Nasal cavity respiratory epithelium epithelial cell of viscerocranial mucosa (primary cell): ENCODE data around the gene PLPP4. TPM values are rescaled to one million over a fixed set of nuclear protein-coding genes. Genes with fewer than 3 reads are reported as not detected.

Experiments used
- total RNA-seq: library from RNA; depleted of rRNA; stranded (reverse); fragments of >200 nt; gene quantifications from 2 replicates; pipeline ENCODE4 v1.2.3, GENCODE V29; 2014

Gene PLPP4
- total RNA-seq, result 0.34 and 0.93 TPM in 2 replicates

DNA sequence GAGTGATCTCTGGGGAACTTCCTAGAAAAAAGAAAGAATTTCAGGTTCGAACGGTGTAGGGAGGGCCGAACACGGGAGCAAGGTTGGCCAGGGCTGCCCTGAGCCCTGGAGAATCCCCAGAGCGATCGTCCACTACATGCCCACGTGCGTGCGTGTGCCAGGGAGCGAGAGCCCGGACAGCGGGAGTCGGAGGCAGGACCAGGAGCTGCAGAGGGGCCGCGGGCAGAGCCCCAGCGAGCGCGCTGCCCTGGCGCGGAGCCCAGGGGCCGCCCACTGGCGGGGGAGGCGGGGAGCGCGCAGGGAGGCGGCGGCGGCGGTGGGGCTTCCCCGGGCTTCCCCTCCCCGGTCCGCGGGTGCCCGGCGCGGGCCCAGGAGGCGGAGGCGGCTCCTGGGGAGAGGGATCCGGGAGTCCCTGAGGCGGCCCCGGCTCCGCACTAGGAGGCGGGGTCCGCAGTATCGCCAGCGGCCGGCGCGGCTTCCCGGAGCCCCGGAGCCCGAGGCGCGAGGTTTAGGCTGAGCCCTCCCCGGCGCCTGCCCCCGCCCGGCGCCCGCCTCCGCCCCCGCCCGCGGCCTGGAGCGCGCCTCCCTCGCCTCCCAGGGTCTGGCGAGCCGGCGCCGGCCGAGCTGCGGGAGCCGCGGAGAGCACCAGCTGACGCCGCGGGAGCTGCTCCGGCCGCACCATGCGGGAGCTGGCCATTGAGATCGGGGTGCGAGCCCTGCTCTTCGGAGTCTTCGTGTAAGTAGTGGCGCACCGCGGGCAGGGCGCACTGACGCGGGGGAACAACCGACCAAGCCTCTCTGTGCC is at the start of gene PLPP4:
PLPP4 (plus strand) TSS at position 602 of the 805 bp plus-strand sequence; CDS start at position 681, 79 bp downstream.

